ENCODE data around the gene DCHS1.

- TF ChIP-seq SNAI2 (CRISPR knock-in tag; IDR thresholded peaks at IDR 0.05) (no peak), CSRNP3 (CRISPR knock-in tag; IDR thresholded peaks at IDR 0.05) (no peak), PATZ1 (CRISPR knock-in tag; IDR thresholded peaks at IDR 0.05; ENCODE audit: borderline replicate concordance) (no peak), PPARA (CRISPR knock-in tag; IDR thresholded peaks at IDR 0.05; ENCODE audit: borderline replicate concordance) (no peak), ZNF70 (CRISPR knock-in tag; IDR thresholded peaks at IDR 0.05) (no peak), ZFP30 (CRISPR knock-in tag; IDR thresholded peaks at IDR 0.05) (no peak), CSDC2 (CRISPR knock-in tag; IDR thresholded peaks at IDR 0.05) (no peak), ZNF565 (CRISPR knock-in tag; conservative IDR thresholded peaks at IDR 0.05; ENCODE audit: low read depth) (no peak), ISL1 (CRISPR knock-in tag; IDR thresholded peaks at IDR 0.05) (no peak), OSR1 (CRISPR knock-in tag; IDR thresholded peaks at IDR 0.05) (no peak), ZFP3 (CRISPR knock-in tag; IDR thresholded peaks at IDR 0.05) (no peak), BACH2 (CRISPR knock-in tag; IDR thresholded peaks at IDR 0.05; ENCODE audit: borderline replicate concordance) (no peak), RARB (CRISPR knock-in tag; IDR thresholded peaks at IDR 0.05) (no peak)
Measured at GRCh38 chr11:6657346-6657745, 1.7 kb upstream of the DCHS1 start.

All from SK-N-SH treated with all-trans-retinoic acid at 6 μM for 48 hours (cell line).